Hepatocyte (in vitro differentiated cells): Measurements from ENCODE around the gene HSPA4. TPM values are rescaled to one million over a fixed set of nuclear protein-coding genes. Genes with fewer than 3 reads are reported as not detected.

ENCODE experiments used
- DNase-seq: peaks from one replicate; pipeline ENCODE4 v3.0.0-alpha.2; 2016; ENCODE audit warnings: low spot score
- H2AFZ ChIP-seq: fragments of 200-600 bp; sonication (generic); 2 replicates; pipeline ENCODE4 v1.6.0; 2016; ENCODE audit warnings: antibody characterized with exemption, mild to moderate bottlenecking
- H3K27ac ChIP-seq: fragments of 200-600 bp; sonication (generic); 2 replicates; pipeline ENCODE4 v1.5.1; 2016; ENCODE audit warnings: mild to moderate bottlenecking
- H3K27me3 ChIP-seq: fragments of 200-600 bp; sonication (generic); 2 replicates; pipeline ENCODE4 v1.6.1; 2016
- H3K36me3 ChIP-seq: fragments of 200-600 bp; sonication (generic); replicated peaks from 2 replicates; pipeline ENCODE4 v1.5.1; 2016; ENCODE audit warnings: low read depth; ENCODE audit not compliant: insufficient read depth
- H3K4me1 ChIP-seq: fragments of 200-600 bp; sonication (generic); 2 replicates; pipeline ENCODE4 v1.5.1; 2016; ENCODE audit warnings: mild to moderate bottlenecking, moderate library complexity; ENCODE audit not compliant: insufficient read depth
- H3K4me2 ChIP-seq: fragments of 200-600 bp; sonication (generic); 2 replicates; pipeline ENCODE4 v1.6.0; 2016
- H3K4me3 ChIP-seq: fragments of 200-600 bp; sonication (generic); 2 replicates; pipeline ENCODE4 v1.5.1; 2016; ENCODE audit warnings: mild to moderate bottlenecking
- H3K79me2 ChIP-seq: fragments of 200-600 bp; sonication (generic); 2 replicates; pipeline ENCODE4 v1.6.0; 2017; ENCODE audit warnings: mild to moderate bottlenecking
- H3K9me2 ChIP-seq: fragments of 200-600 bp; sonication (generic); replicated peaks from 2 replicates; pipeline ENCODE4 v1.6.0; 2017; ENCODE audit warnings: mild to moderate bottlenecking; ENCODE audit not compliant: insufficient read depth
- H3K9me3 ChIP-seq: fragments of 200-600 bp; sonication (generic); 2 replicates; pipeline ENCODE4 v1.5.1; 2016; ENCODE audit warnings: low read depth, mild to moderate bottlenecking
- H4K20me1 ChIP-seq: fragments of 200-600 bp; sonication (generic); 2 replicates; pipeline ENCODE4 v1.6.0; 2016; ENCODE audit warnings: mild to moderate bottlenecking; ENCODE audit not compliant: insufficient read depth, poor library complexity, severe bottlenecking
- CTCF ChIP-seq: fragments of 200-600 bp; sonication (generic); IDR thresholded peaks from 2 replicates; pipeline ENCODE4 v1.5.1; 2016; ENCODE audit warnings: antibody characterized with exemption, mild to moderate bottlenecking; ENCODE audit not compliant: poor library complexity
- EZH2 ChIP-seq: fragments of 200-600 bp; sonication (generic); IDR thresholded peaks from 2 replicates; pipeline ENCODE4 v1.6.1; 2016; ENCODE audit warnings: antibody characterized with exemption, mild to moderate bottlenecking, borderline replicate concordance
- EZH2phosphoT487 ChIP-seq: fragments of 200-600 bp; sonication (generic); IDR thresholded peaks from one replicate; pipeline ENCODE4 v1.6.1; 2018; ENCODE audit warnings: antibody characterized with exemption, mild to moderate bottlenecking, low read depth, moderate library complexity; ENCODE audit not compliant: unreplicated experiment, severe bottlenecking
- WGBS: methylation state at CpG from one replicate; pipeline ENCODE4 v1.1.6; 2016; ENCODE audit warnings: low lambda C conversion rate; ENCODE audit errors: missing lambda C conversion rate; 5-methylcytosine and 5-hydroxymethylcytosine counted together
- polyA plus RNA-seq: library from polyadenylated mRNA; unstranded; fragments of >200 nt; fragmentation: Nextera tagmentation; extraction: Ambion mirVana; gene quantifications from 2 replicates; pipeline ENCODE4 v1.2.1, GENCODE V29; 2016
- total RNA-seq: library from RNA; depleted of rRNA; stranded (reverse); fragments of >200 nt; gene quantifications from 2 replicates; pipeline ENCODE4 v1.2.3, GENCODE V29; 2014

The HSPA4 gene
- total and polyA plus RNA-seq, 2 experiments from 2014 or later, result 87.1 to 110 TPM

- H3K27me3 ChIP-seq, result no peaks in the 10 kb centered on the region
- no peaks in the 10 kb centered on the region for H3K36me3 ChIP-seq
- 73% methylated on average over 13 of the region's 13 CpGs for WGBS
- no peaks in the 10 kb centered on the region for H4K20me1 ChIP-seq
- no peaks in the 10 kb centered on the region for H3K9me2 ChIP-seq
- H3K4me1 ChIP-seq, result peaks cover 8% of the 10 kb centered on the region
- no peak overlapping the region for H3K27ac ChIP-seq
- no peak overlapping the region for H3K4me3 ChIP-seq
- no peak for DNase-seq
- H3K9me3 ChIP-seq, result no peaks in the 10 kb centered on the region
- TF ChIP-seq EZH2phosphoT487 (no peak), EZH2 (no peak), CTCF (no peak)
- no peaks in the 10 kb centered on the region for H3K79me2 ChIP-seq
- H3K4me2 ChIP-seq, result no peak overlapping the region
- no peak overlapping the region for H2AFZ ChIP-seq
Observed at GRCh38 chr5:133113331-133114061, 61.7 kb downstream of the HSPA4 start.

GRCh38 chr5:133114166-133114932, 62.5 kb downstream of the HSPA4 start:
- no peaks in the 10 kb centered on the region for H3K79me2 ChIP-seq
- H3K4me3 ChIP-seq, result no peak overlapping the region
- no peaks in the 10 kb centered on the region for H4K20me1 ChIP-seq
- WGBS, result 86% methylated on average over 14 of the region's 14 CpGs
- no peak overlapping the region for H3K4me2 ChIP-seq
- TF ChIP-seq EZH2 (no peak), CTCF (no peak), EZH2phosphoT487 (no peak)
- H2AFZ ChIP-seq, result no peak overlapping the region
- H3K36me3 ChIP-seq, result no peaks in the 10 kb centered on the region
- H3K9me3 ChIP-seq, result no peaks in the 10 kb centered on the region
- no peak for DNase-seq
- H3K4me1 ChIP-seq, result peaks cover 10% of the 10 kb centered on the region
- H3K9me2 ChIP-seq, result no peaks in the 10 kb centered on the region
- H3K27me3 ChIP-seq, result no peaks in the 10 kb centered on the region
- H3K27ac ChIP-seq, result no peak overlapping the region

DNA sequence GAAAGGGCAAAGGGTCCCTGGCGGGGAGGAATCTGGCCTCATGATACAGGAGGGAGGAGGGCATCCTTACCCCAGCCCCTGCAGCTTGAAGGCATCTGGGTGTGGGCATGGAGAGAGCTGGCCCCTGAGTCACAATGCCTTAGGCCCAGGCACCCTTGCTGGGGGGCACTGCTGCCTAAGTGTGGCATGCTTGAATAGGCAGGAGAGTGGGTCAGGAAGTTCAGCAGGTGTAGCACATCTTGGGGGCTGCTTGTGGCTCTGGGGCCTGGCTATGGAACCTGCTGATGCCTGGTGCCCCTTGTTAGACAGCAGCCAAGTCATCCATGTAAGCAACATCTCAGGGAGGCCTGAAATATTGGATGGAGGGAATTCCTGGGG, 63.1 kb downstream of the HSPA4 start:
- H3K36me3 ChIP-seq, result no peaks in the 10 kb centered on the region
- H3K4me2 ChIP-seq, result no peak overlapping the region
- H3K79me2 ChIP-seq, result no peaks in the 10 kb centered on the region
- H4K20me1 ChIP-seq, result no peaks in the 10 kb centered on the region
- no peak overlapping the region for H3K27ac ChIP-seq
- H3K4me1 ChIP-seq, result peaks cover 12% of the 10 kb centered on the region
- TF ChIP-seq CTCF (no peak), EZH2 (no peak), EZH2phosphoT487 (no peak)
- no peak overlapping the region for H3K4me3 ChIP-seq
- 100% methylated on average over 1 of the region's 1 CpG for WGBS
- no peak overlapping the region for H2AFZ ChIP-seq
- H3K9me3 ChIP-seq, result no peaks in the 10 kb centered on the region
- no peaks in the 10 kb centered on the region for H3K9me2 ChIP-seq
- no peak for DNase-seq
- no peaks in the 10 kb centered on the region for H3K27me3 ChIP-seq
